ENCODE data around the gene POGZ.
"Not testable (repeated sequence)": the region's sequence is repeated elsewhere in the genome, so short reads cannot be mapped to it uniquely, and the experiment has no call there.

The POGZ gene

DNA sequence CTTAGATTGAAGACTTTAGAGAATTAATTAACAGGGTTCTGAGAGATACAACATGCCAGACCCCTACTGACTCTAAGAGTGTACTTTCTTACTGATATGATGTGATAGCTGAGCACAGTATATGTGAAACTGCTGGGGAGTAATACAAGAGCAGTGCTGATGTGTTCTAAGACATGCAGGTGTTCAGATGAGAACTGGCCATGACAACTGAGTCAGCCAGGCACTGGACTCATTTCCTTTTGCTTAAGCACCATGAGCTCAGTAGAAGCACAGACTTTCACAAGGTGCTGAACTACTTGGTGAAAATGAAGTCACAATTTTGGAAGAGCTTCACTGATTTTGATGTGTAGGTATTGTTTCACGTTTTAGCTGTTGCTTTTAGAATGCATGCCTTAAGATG lies 15.9 kb upstream of the POGZ start:
- DNase-seq = peak; percentile 54

DNA sequence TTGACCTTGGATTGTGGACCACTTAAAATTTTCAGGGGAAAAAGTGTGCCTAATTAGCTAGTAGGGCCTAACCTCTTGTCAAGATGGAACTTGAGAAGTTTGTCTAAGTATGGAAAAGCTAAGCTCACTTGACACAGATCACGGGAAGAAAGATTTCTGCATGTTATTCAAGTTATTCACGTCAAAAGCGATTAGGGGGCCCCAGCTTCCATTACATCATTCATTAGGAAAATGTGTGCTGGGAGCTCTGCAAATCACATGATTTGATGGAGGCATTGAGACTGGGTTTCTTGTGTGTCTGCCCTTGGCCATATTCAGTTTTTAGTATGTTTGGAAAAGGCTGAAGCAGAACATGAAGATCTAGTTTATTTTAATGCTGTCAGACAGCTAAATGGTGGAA lies 15.5 kb upstream of the POGZ start:
- no peak for DNase-seq

DNA sequence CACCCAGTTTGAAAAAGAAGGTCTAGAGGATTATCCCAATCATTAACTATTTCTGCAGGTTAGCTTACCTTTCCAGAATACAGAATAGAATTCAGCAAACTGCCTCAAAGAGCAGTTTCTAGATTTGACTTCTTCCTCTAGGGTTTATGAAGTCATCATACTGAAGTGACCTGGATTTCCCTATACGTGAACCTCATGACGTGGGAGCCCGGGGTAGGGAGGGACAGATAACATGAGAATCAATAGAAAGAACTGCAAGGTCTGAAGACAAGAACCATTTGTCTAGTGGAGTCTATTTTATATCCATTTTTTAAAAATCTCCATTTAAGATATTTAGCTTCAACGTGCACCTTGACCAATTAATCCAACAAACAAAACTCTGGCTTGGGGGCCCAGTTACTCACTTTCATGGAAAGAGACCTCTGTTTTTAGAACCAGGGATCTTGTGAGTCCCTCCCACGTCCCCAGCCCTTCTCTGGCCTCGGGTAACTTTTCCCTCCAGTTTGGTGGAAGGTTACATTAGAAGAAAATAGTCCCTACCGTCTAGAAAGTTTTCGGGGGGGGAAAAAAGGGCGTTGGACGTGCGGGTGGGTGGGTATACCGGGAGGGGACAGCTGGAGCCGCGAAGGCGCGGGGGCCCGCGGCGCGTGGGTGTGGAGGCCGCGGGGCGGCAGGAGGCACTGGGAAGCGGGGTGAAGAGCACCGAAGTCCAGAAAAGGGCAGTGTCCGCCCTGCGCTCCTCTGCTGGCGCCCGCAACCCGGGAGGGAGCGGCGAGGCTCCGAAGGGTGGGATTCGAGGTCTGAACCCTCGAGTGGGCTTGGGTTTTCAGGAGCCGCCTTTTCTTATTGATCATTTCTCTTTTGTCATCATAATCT lies 13.8 kb upstream of the POGZ start:
- DNase-seq = no peak

DNA sequence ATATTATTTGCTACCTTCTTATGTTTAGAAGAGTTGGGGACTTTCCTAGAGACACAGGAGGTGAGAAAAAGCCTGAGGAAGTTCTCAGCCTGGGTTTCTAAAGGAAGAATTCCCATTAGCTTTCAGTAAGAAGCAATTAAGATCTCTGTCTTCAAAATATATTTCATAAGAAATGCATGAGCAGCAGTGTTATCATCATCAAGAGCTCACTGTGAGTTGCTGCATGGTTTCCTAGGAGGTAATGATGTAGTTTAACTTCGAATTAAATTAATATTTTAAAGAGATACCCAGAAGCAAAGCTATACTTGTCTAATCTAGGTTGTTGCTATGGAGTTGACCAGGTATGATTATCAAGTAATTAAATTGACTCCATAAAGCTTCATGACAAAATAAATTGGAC lies 5.7 kb upstream of the POGZ start:
- no peak for DNase-seq

DNA sequence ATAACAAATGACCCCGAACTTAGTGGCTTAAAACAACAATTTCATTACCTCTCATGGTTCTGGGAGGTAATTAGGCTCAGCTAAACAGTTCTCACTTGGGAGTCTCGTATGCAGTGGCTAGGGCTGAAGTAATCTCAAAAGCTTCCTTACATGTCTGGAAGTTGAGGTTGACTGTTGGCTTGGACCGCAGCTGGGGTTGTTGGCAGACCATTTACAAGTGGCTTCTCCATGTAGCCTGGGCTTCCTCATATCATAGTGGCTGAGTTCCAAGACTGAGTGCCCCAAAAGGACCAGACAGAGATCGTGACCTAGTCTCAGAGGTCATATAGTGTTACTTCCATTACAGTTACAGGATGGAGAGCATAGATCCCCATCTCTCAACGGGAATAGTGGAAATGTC lies 2.4 kb upstream of the POGZ start:
- DNase-seq = peak; percentile 36

DNA sequence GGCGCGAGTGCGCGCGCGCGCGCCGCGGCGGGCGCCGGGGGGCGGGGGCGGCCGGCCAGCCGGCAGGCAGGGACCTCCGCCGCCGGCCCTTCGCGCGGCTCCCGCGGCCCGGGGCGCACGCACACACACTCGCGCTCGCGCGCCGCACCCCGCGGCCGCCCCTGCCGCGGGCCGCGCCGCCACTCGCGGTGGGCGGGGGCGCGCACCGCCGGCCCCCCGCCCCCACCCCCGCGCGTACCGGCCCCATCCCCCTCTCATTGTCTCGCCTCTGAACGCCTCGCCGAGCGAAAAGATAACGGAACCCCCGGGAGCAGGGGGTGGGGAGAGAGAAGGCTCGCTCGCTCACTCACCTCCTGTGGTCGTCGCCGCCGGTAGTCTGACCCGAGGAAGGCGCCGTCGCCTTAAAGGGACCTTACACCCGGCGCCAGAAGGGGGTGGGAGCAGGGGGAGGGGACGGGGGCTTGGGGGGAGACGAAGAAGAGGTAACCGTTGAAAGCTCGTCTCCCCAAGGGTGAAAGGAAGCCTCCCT lies 428 bp downstream of the POGZ start:
- peak; percentile 80 for DNase-seq

DNA sequence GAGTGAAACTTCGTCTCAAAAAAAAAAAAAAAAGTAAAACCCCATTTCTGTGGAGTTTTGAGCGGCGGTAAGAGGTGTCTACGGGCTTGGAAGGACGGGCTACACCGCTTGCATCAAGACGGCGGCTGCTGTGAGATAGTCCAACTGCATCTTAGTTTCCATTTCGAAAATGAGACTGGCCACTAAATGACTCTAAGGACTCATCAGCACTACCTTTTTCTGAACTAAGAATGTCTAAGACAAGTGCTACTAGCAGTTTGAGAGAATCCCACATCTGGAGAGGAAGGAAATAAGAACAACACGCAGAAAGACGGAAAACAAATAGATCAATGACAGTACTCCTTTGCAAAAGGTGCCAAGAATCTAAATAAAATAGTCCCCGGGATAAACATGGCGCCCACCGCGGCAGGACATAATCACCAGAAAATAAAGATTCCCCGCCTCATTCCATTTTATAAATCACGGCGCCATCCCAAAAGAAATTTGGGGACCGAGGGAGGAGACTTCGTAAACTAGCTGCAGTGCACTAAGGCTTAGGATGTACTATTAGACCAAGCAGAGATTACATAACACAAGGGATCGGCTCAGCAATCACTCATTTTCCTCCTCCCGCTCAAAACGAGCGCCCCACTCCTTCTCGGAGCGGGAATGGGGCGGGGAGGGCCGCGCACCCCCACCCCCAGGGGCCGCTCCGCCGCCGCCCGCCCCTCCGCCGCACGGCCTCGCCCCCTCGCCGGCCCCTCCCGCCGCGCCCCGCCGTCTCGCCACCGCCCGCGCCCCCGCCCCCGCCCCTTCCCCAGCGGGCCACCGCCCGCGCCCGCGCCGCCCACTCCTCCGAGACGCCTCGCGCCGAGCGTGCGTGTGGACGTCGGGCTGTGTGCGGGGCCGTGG lies 1.1 kb downstream of the POGZ start:
- DNase-seq = peak; percentile 79

DNA sequence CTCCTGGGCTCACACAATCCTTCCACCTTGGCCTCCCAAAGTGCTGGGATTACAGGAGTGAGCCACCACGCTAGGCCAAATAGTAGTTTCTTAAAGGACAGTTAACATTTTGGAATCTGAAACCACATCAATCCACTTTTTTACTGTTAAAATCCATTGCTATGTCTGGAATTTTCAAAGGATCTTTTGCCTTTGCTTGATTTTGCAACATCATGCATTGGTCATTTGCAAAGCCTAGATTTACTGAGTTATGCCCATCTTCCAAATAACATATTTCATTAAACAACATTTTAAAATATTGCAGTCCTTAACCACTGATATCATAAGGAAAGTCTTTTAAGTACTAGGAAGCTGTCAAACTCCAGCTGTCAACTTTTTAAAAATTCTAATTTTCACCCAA lies 3.3 kb downstream of the POGZ start:
- no peak for DNase-seq

DNA sequence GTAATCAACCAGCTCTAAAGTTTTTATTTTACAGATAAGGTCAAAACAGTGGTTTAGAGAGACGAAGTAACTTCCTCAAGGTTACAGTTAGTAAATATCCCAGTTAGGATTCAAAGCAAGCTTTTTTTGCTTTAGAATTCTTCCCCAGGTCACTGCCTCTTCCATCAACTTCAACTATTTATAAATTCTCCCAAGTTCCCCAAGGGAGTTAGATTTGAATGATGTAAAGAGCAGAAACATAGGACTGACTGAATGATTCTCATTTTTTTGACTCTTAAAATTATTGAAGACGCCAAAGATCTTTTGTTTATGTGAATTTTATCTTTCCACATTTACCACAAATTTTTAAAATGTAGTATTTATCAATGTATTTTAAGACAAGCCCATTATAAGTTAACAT lies 4.1 kb downstream of the POGZ start:
- no peak for DNase-seq

DNA sequence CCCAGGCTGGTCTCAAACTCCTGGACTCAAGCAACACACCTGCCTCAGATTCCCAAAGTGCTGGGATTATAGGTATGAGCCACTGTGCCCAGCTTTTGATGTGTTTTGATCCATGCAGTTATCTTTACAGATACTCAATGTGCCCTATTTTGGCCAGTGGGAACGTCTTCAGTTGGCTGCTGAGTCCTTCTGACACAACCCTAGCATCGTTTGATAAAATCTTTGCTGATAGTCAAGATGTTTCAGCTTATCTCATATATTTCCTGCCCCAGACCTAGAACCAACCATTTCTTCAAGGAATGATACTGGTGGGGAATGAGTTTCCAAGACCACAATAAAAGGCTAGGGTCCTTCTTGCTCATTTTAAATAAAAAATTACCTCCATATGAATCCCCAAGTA lies 11.6 kb downstream of the POGZ start:
- DNase-seq = no peak

DNA sequence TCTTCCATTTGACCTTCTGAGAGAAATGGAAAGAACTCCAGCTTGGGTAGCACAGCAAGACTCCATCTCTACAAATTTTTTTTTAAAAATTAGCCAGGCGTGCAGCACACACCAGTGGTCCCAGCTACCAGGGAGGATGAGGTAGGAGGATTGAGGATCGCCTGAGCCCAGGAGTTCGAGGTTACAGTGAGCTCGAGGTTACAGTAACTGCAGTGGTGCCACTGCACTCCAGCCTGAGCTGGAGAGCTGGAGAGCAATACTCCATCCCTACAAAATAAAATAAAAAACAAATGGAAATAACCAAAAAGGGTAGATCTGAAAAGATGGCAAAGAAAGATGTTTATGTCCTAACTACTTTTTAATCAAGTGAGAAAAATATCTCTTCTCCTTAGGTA lies 14.5 kb downstream of the POGZ start:
- no peak for DNase-seq

DNA sequence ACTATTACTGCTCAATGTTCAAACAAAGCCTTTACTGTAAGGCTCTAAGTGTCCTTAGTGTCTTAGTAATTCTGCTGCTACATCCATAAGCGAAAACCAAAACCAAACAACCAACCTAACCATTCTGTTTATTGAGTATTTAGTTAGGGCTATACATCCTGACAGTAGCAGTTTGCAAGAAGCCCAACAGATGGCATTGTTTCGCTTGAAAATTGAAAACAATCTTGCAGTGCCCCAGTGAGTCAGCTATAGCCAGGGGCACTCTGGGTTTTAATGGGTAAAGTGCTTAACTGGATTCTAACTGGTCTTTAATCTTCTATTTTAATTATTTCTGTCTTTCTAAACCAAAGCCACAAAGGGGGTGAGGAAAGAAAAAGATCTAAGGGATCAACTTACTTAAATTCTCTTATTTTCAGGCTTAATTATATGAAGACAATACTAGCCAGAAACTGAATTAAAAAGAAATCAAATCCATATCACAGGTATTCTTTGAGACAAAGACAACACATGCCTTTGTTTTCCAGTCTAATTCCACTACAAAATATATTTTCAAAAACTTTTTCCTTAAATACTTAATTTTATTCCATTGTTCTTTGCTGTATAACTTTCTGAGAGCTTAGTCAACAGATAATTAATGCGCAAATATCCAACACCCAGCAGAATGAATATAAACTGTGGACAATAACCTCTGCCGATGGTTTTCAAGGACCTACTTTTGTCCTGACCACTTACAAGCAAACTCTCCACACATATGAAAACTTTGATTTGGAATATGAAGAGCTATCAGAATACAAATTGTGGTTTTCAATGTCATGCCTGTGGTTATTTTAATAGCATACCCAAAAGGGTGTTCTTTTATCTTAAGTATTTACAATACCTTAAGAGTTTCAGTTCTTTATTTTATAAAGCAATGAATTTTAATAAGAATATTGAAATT lies 15.2 kb downstream of the POGZ start:
- DNase-seq = peak; percentile 83

DNA sequence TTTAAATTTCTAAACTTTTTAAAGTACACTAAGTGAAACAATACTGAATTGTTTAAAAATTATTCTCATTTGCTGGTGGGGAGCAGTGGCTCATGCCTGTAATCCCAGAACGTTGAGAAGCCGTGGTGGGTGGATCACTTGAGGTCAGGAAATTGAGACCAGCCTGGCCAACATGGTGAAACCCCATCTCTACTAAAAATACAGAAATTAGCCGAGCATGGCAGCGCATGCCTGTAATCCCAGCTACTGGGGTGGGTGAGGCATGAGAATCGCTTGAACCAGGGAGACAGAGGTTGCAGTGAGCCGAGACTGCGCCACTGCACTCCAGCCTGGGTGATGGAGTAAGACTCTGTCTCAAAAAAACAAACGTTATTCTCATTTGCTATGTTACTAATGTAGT lies 21.9 kb downstream of the POGZ start:
- not testable (repeated sequence) for DNase-seq

DNA sequence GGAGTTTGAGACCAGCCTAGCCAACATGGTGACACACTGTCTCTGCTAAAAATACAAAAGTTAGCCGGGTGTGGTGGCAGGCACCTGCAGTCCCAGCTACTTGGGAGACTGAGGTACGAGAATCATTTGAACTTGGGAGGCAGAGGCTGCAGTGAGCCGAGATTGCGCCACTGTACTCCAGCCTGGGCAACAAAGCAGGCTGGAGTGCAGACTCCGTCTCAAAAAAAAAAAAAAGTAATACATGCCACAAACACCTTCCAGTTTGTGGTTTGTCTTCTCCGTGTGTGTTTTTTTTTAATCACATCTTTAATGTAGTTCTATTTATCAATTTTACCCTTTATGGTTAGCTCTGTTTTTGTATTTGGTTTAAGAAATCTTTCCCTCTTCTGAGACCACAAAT lies 22.3 kb downstream of the POGZ start:
- DNase-seq = no peak

DNA sequence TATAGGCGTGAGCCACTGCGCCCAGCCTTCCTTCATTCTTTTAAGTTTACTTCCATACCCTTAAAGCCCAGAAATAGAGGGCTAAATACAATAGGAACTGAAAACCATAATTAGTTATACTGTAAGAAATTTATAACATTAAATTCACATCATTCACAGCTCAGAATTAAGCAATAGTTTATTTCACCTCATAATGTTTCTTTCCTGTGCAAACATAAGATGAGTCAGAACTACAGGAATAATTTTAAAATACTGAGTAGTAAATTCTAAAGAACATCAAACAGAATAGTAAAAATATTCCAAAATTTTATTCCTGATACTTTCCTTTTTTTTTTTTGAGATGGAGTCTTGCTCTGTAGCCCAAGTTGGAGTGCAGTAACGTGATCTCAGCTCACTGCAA lies 24.1 kb downstream of the POGZ start:
- no peak for DNase-seq

DNA sequence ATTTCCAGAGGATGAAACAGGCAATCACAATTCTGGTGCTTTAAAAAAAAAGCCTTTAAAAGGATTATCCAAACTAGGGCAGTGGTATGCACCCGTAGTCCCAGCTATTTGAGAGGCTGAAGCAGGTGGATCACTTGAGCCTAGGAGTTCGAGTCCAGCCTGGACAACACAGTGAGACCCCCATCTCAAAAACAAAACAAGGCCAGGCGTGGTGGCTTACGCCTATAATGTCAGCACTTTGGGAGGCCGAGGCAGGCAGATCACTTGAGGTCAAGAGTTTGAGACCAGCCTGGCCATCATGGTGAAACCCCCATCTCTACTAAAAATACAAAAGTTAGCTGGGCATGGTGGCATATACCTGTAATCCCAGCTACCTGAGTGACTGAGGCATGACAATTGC lies 25.5 kb downstream of the POGZ start:
- not testable (repeated sequence) for DNase-seq

DNA sequence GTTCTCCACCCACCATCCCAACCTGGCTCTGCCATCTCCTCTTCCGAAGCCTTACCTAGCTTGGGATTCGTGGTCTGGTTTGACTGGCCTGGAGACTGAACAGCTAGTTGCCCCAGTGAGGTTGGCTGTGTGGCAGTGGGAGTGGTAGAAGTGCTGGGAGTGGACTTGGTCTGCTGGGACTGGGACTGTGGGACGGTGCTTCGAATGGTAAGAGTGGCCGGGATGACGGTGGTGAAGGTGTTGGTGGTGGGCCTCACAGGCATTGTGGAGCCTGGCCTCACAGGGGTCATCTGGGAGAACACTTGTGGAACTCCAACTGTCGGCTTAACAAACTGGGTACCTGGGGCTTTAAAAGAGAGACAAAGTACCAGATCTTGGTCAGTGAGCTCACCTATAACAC lies 31.2 kb downstream of the POGZ start:
- no peak for DNase-seq

DNA sequence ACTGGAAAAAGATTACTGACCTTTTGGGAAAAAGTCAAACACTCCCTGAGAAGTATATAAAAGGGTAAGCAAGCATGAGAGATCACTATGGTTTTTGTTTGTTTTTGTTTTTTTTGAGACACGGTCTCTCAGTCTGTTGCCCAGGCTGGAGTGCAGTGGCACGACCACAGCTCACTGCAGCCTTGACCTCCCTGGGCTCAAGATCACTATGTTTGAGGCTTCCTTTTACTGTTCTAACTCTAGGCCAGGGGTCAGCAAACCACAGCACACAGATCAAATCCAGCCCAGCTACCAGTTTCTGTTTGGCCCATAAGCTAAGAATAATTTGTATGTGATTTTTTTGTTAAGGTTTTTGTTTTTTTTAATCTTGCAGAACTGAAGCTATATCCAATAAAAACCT lies 34.2 kb downstream of the POGZ start:
- no peak for DNase-seq

DNA sequence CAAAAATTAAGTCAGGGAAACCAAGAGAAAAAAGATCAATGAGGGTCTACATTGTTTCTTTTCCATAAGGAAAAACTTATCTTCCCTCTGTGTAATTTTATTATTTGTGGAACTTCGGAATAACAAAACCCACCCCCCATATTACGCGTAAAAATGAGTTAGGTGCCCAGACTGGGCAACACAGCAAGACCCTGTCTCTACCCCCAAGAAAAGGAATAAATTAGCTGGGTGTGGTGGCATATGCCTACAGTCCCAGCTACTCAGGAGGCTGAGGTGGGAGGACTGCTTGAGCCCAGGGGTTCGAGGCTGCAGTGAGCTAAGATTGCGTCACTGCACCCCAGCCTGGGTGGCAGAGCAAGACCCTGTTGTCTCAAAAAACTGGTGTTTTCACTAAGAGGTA lies 39.5 kb downstream of the POGZ start:
- no peak for DNase-seq

DNA sequence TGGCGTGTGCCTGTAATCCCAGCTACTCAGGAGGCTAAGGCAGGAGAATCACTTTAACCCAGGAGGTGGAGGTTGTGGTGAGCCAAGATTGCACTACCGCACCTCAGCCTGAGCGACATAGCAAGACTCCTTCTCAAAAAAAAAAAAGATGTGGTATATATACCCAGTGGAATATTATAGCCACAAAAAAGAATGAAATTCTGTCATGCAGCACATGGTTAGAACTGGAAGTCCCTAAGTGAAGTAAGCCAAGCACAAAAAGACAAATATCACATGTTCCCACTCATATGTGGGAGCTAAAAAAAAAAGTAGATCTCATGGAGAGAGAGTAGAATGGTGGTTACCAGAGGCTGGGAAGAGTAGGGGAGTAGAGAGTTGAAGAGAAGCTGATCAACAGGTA lies 41.2 kb downstream of the POGZ start:
- DNase-seq = no peak

DNA sequence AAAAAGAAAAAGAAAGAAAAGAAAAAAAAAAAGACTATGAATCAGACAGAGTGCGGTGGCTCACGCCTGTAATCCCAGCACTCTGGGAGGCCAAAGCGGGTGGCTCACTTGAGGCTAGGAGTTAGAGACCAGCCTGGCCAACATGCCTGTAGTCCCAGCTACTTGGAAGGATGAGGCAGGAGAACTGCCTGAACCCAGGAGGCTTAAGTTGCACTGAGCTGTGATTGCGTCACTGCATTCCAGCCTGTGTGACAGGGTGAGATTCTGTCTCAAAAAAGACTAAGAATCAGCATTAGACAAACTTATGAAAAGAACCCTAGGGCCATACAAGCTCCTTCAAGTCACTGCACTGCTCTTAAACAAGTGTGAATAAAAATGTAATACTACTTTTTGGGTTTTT lies 43.1 kb downstream of the POGZ start:
- no peak for DNase-seq

DNA sequence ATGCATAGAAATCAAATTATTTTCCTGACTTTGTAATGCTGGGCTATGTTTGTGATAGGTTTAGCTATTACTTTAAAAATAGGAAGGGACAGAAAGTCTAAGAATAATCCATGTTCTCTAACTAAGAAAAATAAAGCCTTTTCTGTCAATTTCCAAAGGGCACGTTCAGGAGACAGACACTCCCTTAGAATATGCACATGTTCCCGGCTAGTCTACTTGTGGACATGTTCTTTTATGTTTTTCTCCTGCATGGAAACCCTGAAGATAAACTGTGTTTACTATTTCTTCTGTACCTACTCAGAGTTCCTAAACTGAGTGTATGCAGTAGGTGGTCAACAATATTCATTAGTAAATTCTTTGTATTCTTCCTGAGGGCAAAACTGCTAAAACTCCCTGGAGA lies 47.4 kb downstream of the POGZ start:
- no peak for DNase-seq

DNA sequence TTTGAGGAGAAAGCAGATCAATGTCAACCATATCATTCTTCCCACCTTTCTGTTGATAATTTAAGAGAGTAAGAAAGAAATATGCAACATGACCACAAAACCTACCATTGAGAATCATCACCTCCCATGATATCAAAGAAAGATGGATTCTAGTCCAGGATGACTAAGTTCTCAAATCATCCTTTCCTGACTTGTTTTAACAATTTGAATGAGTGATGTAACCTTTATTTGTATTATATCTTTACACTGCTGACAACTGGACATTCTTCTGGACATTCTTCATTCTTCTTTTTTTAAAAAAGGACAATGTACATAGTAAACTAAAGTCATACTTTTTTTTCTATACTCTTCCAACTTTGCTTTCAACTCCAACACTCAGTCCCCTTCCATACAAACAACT lies 50.4 kb downstream of the POGZ start:
- DNase-seq = no peak
